ENCODE data around the gene BRSK1.

Gene BRSK1

DNA sequence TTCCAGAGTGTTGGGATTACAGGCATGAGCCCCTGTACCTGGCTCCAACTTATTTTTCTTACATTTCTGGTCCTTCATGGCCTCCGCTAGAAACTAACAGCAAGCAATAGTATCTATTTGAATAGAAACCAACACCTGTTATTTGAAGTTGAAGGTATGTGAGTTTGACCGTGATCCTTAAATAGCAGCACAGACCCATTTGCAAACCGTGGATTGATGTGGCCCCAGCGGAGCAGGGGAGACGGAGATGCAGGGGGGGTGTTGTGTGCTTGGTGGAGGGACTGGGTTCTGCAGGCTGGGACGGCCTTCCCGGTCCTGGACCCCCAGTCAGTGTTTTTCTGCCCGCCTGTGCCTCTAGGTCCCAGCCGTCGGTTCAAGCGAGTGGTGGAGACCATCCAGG, 24.5 kb downstream of the BRSK1 start:
- no peaks in the 10 kb centered on the region for H4K20me1 ChIP-seq (ENCODE audit: insufficient read depth, low read length, poor library complexity, severe bottlenecking)
- H2AFZ ChIP-seq (ENCODE audit: low read length), result no peak overlapping the region
- no peaks in the 10 kb centered on the region for H3K27me3 ChIP-seq (ENCODE audit: insufficient read depth, low read length, poor library complexity, severe bottlenecking)
- no peak overlapping the region for H3K4me2 ChIP-seq (ENCODE audit: low read depth, low read length, poor library complexity, severe bottlenecking)
- peaks cover 5% of the 10 kb centered on the region for H3K4me1 ChIP-seq (ENCODE audit: insufficient read depth, low read length, poor library complexity, severe bottlenecking)
- H3F3A ChIP-seq (ENCODE audit: low read depth), result no peaks in the 10 kb centered on the region
- no peaks in the 10 kb centered on the region for H3K9me2 ChIP-seq (replicated peaks; ENCODE audit: low read depth, low read length)
- no peaks in the 10 kb centered on the region for H3K79me2 ChIP-seq (ENCODE audit: insufficient read depth, low read length)
- H3K36me3 ChIP-seq (ENCODE audit: insufficient read depth, low read length), result no peaks in the 10 kb centered on the region
- TF ChIP-seq CTCF (conservative IDR thresholded peaks at IDR 0.05; ENCODE audit: low read length) (no peak), EZH2phosphoT487 (IDR thresholded peaks at IDR 0.05; ENCODE audit: borderline replicate concordance) (no peak)
- H3K4me3 ChIP-seq (ENCODE audit: low read length, poor library complexity, severe bottlenecking), result no peak overlapping the region
- H3K9me3 ChIP-seq (ENCODE audit: insufficient read depth, low read depth, low read length), result no peaks in the 10 kb centered on the region
- no peak overlapping the region for H3K9ac ChIP-seq (ENCODE audit: low read depth, low read length, poor library complexity, severe bottlenecking)

DNA sequence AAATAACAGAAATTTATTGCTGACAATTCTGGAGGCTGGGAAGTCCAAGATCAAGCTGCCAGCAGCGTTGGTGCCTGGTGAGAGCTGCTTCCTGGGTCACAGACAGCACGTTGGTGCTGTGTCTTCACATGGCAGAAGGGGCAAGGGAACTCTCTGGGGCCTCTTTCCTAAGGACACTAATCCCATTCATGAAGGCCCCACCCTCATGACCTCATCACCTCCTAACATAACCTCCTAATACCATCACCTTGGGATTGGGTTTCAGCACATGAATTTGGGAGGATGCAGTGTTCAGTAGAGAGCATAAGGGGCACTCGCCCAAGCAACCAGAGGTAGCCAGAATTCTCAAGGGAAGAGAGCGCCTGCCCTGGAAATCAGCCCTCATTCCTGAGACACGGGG, 25.7 kb downstream of the BRSK1 start:
- Histone ChIP-seq H3K79me2 (ENCODE audit: insufficient read depth, low read length) (no peaks in the 10 kb centered on the region), H3K27me3 (ENCODE audit: insufficient read depth, low read length, poor library complexity, severe bottlenecking) (no peaks in the 10 kb centered on the region), H3K4me1 (ENCODE audit: insufficient read depth, low read length, poor library complexity, severe bottlenecking) (peaks cover 5% of the 10 kb centered on the region), H3K4me2 (ENCODE audit: low read depth, low read length, poor library complexity, severe bottlenecking) (no peak overlapping the region), H3K36me3 (ENCODE audit: insufficient read depth, low read length) (no peaks in the 10 kb centered on the region), H3K9me3 (ENCODE audit: insufficient read depth, low read depth, low read length) (no peaks in the 10 kb centered on the region), H4K20me1 (ENCODE audit: insufficient read depth, low read length, poor library complexity, severe bottlenecking) (no peaks in the 10 kb centered on the region), H3K9me2 (replicated peaks; ENCODE audit: low read depth, low read length) (no peaks in the 10 kb centered on the region), H2AFZ (ENCODE audit: low read length) (no peak overlapping the region), H3K4me3 (ENCODE audit: low read length, poor library complexity, severe bottlenecking) (no peak overlapping the region), H3K9ac (ENCODE audit: low read depth, low read length, poor library complexity, severe bottlenecking) (no peak overlapping the region), H3F3A (ENCODE audit: low read depth) (no peaks in the 10 kb centered on the region)
- no peak for TF ChIP-seq EZH2phosphoT487 (IDR thresholded peaks at IDR 0.05; ENCODE audit: borderline replicate concordance)
- TF ChIP-seq CTCF (conservative IDR thresholded peaks at IDR 0.05; ENCODE audit: low read length), result no peak

GRCh38 chr19:55310498-55310897, 26.7 kb downstream of the BRSK1 start:
- Histone ChIP-seq H4K20me1 (ENCODE audit: insufficient read depth, low read length, poor library complexity, severe bottlenecking) (no peaks in the 10 kb centered on the region), H3F3A (ENCODE audit: low read depth) (no peaks in the 10 kb centered on the region), H3K36me3 (ENCODE audit: insufficient read depth, low read length) (no peaks in the 10 kb centered on the region), H2AFZ (ENCODE audit: low read length) (no peak overlapping the region), H3K79me2 (ENCODE audit: insufficient read depth, low read length) (no peaks in the 10 kb centered on the region), H3K27me3 (ENCODE audit: insufficient read depth, low read length, poor library complexity, severe bottlenecking) (no peaks in the 10 kb centered on the region), H3K4me2 (ENCODE audit: low read depth, low read length, poor library complexity, severe bottlenecking) (no peak overlapping the region), H3K9me3 (ENCODE audit: insufficient read depth, low read depth, low read length) (no peaks in the 10 kb centered on the region), H3K9me2 (replicated peaks; ENCODE audit: low read depth, low read length) (no peaks in the 10 kb centered on the region), H3K4me1 (ENCODE audit: insufficient read depth, low read length, poor library complexity, severe bottlenecking) (peaks cover 5% of the 10 kb centered on the region), H3K9ac (ENCODE audit: low read depth, low read length, poor library complexity, severe bottlenecking) (no peak overlapping the region), H3K4me3 (ENCODE audit: low read length, poor library complexity, severe bottlenecking) (no peak overlapping the region)
- TF ChIP-seq CTCF (conservative IDR thresholded peaks at IDR 0.05; ENCODE audit: low read length) (no peak), EZH2phosphoT487 (IDR thresholded peaks at IDR 0.05; ENCODE audit: borderline replicate concordance) (no peak)
